Fibroblast of pulmonary artery (primary cell): ENCODE measurements around the gene STX8.
"Not testable (repeated sequence)": the region's sequence is repeated elsewhere in the genome, so short reads cannot be mapped to it uniquely, and the experiment has no call there.

Experiments used
- DNase-seq: peaks from one replicate; pipeline ENCODE4 v3.0.0-alpha.2; 2010; ENCODE audit warnings: low read depth
- H3K4me3 ChIP-seq: replicated peaks from 2 replicates; pipeline ENCODE4 v1.5.1; 2011; ENCODE audit warnings: low read depth, mild to moderate bottlenecking, control low read depth, low read length, moderate library complexity
- CTCF ChIP-seq: IDR thresholded peaks from 2 replicates; pipeline ENCODE4 v1.5.1; 2011; ENCODE audit warnings: mild to moderate bottlenecking, control low read depth, low read length, inconsistent platforms; ENCODE audit errors: missing control alignments

STX8 gene

GRCh38 chr17:9568957-9569588 lies 6.5 kb downstream of the STX8 start:
- DNase-seq, result no peak
- H3K4me3 ChIP-seq, result no peak overlapping the region
- no peak for TF ChIP-seq CTCF

- no peak for TF ChIP-seq CTCF
Observed at GRCh38 chr17:9568004-9568403, 7.6 kb downstream of the STX8 start.

GRCh38 chr17:9566739-9567138 lies 8.9 kb downstream of the STX8 start:
- H3K4me3 ChIP-seq, DNase-seq: not testable (repeated sequence)

More at GRCh38 chr17:9568004-9568403, 7.6 kb downstream of the STX8 start:
- H3K4me3 ChIP-seq, result no peak overlapping the region
- DNase-seq, result no peak

- no peak overlapping the region for H3K4me3 ChIP-seq
- no peak for TF ChIP-seq CTCF
- no peak for DNase-seq
Observed at GRCh38 chr17:9566067-9566466, 9.6 kb downstream of the STX8 start.

GRCh38 chr17:9564104-9564503 lies 11.5 kb downstream of the STX8 start:
- no peak for TF ChIP-seq CTCF
- DNase-seq, result no peak

GRCh38 chr17:9557857-9558256 lies 17.8 kb downstream of the STX8 start:
- no peak overlapping the region for H3K4me3 ChIP-seq
- no peak for DNase-seq
- TF ChIP-seq CTCF, result no peak

More at GRCh38 chr17:9564104-9564503, 11.5 kb downstream of the STX8 start:
- H3K4me3 ChIP-seq, result no peak overlapping the region

GRCh38 chr17:9557161-9557755 lies 18.4 kb downstream of the STX8 start:
- DNase-seq, result no peak
- H3K4me3 ChIP-seq, result no peak overlapping the region
- no peak for TF ChIP-seq CTCF
